ENCODE measurements around the gene SHISA3.

The SHISA3 gene

DNA sequence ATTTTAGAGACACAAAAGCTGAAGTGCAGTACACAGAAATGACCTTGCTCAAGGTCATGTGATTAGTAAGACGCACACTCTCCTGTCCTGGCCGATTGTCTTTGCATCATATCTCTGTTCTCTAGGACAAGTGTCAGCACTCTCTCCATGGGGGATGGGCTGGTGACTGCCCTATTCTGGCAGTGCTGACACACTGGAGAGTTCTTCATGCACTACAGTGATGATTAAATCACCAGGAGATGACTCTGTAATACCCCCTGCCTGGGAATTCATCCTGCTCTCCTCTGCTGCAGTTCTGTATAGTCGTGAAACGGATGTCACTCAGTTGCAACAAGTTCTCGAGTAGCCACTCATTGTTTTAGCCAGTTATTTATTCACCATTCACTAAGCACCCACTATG lies 5.3 kb upstream of the SHISA3 start:
- no peak for DNase-seq (ENCODE audit: low spot score)

DNA sequence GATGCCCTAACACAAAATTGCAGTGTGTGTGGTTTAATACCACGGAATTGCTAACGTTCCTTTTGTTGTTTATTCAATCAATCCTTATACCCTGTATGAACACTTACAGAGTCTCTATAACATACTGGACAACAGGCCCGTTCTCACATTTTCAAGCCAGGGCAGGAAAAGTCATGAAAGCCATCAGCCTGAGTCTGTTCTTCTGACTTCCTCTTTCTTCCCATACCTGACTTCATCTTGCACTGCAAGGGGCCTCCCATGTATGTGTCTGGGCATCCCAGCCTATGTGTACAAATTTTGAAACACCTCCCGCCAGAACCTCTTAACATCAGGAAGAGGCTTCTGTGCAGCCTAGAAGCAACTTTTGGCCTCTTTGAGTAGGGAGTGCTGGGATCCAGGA lies 4.9 kb upstream of the SHISA3 start:
- DNase-seq (ENCODE audit: low spot score) = no peak

DNA sequence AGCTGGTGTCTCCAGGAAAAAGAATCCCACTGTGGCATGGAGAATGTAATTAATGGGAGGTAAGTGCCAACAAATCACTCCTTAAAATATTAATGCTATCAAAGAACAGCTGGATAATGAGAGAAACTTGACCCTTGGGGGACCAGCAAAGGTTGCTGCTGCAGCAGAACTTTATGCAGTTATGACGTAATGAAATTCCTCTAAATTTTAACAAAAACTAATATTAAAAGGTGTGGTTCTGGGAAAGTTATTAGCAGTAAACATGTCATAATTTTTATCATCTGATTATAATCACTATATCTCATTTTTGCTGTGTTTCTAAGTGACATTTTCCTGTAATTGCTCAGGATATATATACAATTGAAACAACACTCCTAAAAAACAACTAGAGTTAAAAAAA lies 1.7 kb upstream of the SHISA3 start:
- DNase-seq (ENCODE audit: low spot score) = no peak

DNA sequence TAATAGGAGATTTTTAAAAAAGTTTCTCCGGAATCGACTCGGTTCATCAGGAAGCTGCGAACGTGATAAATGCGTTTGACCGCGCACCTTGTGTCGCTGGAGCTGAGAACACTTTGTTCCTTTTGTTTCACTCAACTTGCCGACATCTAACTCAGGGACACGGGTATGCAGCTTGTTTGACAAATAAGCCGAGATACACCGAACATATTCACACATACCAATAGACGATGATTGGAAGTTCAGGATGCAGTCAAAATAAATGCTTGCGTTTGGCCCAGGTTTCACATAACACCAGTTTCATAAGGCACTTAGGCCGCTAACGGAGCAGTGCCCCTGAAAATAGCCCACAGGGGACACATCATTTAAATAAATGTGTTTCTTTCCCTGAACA lies 932 bp upstream of the SHISA3 start:
- no peak for DNase-seq (ENCODE audit: low spot score)

DNA sequence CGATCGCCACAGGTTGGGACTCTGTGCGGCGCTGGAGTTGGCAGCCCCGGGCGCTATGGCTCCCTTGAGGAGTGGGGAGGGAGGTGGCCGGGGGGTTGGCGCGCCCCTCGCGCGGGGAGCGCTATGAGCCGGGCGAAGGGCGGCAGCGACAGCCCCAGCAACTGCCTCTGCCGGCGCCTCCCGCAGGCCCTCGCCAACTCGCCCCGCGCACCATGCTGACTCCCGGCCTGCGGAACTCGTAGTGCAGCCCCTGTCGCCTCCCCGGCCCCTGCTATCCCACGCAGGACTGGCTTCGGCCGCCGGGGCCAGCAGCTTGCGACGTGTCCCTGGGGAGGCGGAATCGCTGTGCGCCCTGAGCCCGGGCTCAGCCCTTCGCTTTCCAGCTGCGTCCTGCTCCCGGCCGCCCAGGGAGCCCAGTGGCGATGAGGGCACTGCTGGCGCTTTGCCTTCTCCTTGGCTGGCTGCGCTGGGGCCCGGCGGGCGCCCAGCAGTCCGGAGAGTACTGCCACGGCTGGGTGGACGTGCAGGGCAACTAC lies 415 bp downstream of the SHISA3 start:
- DNase-seq (ENCODE audit: low spot score) = no peak

DNA sequence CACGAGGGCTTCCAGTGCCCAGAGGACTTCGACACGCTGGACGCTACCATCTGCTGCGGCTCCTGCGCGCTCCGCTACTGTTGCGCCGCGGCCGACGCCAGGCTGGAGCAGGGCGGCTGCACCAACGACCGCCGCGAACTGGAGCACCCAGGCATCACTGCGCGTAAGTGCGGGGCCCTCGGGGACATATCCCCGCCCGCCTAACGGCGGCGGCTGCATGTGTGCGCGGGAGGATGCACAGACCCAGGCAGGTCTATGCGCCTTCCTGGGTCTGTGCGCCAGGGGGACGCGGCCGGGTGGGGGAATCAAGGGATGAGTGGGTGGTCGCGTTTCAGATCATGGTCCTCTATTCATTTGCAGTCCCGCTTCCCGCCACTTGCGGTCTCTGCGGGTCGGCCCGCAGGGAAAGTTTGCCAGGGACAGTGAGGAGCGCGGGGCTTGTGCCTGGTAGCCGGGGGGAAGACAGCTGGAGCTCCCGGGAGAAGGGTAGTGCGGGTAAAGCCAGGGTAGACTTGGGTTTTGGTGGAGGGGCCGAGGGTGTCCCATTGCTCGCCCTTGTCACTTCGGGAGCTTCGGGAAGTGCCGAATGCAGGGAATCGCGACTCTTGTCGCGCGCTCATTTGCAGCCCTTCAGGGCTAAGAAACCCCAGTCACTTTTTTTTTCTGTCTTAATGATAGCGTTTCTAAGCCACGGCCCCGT lies 1.0 kb downstream of the SHISA3 start:
- no peak for DNase-seq (ENCODE audit: low spot score)

DNA sequence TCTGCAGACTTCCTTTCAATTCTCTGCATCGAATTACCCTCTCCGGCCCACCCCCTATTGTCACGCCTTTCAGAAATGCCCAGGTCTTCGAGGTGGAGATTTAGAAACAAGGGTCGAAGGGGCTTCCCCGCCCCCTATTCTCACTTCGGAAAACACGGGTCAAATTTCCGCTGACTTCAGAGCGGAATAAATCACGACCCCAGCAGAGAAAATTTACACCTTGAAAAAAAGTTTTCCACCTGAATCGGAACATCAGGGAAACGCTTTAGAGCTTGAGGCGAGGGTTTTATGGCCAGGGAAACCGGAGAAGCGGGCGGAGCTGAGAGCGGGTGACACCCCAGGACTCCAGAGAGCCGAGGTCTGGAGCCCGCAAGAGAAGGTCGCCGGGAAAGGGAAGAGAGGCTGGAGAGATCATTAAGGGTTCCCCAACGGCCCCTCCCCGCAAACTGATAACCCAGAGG lies 1.6 kb downstream of the SHISA3 start:
- no peak for DNase-seq (ENCODE audit: low spot score)

DNA sequence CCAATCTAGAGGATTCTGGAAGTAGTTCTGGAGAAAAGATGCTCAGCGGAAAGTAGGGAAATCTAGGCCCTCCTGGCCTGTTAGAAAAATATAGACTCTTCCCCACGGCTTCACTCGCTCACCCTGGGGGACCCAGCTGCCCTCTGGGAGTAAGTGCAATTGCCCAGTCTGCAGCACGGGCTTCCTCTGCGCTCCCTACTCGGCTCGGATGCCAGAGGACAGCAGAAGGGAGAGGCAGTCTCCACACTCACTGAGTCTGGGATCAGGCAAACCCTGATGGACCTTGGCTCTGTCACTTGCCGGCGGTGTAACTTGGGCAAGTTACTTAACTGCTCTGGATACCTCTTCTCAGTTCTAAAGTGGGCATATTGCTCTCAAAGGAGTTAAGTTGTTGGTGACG lies 2.1 kb downstream of the SHISA3 start:
- DNase-seq (ENCODE audit: low spot score) = no peak

DNA sequence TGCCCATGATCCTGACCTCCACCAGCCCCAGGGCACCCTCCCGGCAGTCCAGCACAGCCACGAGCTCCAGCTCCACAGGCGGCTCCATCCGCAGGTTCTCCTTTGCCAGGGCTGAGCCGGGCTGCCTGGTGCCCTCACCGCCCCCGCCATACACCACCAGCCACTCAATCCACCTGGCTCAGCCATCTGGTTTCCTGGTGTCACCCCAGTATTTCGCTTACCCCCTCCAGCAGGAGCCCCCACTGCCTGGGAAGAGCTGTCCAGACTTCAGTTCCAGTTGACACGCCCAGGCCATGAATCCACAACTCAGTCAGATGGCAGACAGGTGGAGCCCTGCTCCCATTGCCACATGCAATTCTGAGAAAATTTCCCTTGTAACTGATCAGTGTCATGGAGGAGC lies 3.9 kb downstream of the SHISA3 start:
- DNase-seq (ENCODE audit: low spot score) = no peak

DNA sequence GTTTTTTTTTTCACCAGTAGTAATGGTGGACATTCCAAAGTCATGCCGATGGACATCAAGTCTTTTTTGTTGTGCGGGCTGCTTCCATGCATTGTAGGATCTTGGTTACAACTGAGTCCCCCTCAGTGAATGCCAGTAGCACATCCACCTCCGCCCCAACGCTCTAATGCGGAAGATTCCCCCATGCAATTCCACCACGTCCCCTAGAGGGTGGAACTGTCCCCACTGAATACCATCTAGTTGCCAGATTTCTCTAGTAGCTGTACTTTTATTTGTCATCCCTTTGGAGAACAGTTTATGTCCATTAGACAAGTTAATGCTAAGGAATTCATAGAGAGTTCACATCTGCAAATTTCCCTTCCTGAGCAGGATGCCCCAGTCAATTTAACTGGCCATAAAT lies 6.7 kb downstream of the SHISA3 start:
- DNase-seq (ENCODE audit: low spot score) = no peak

DNA sequence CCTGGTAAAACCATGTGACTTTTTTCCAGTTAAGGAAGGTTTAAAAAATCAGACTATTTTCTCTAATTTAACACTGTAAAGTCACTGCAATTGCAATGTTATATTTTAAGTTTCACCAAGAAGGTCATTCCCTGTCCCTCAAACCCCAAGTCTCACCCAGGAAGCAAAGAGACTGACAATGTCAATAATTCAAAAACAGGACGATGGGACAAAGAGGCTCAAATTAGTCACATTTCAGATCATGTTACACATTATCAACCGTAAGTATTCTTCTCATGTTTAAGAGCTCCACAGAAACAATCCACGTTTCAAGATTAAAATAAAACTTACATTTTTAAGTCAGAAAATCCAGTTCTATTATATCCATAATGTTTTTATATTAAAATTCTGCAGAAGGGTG lies 13.2 kb downstream of the SHISA3 start:
- no peak for DNase-seq (ENCODE audit: low spot score)

DNA sequence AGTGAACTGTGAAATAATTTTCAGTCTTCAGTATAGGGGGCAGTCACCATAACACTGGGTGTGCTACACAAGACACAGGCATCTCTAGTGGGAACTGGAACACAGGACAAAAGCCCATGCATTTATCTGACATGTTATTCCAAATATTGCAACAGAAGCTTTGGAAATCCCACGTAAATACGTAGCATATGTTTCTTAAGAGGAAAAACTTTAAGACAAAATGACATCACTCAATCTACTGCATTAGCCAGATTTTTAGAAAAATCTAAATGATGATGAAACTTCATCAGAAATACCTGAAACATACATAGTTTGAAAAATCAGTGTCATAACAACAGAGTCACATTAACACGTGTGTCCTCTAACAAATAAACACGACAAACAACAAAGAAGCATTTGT lies 14.5 kb downstream of the SHISA3 start:
- DNase-seq (ENCODE audit: low spot score) = no peak

DNA sequence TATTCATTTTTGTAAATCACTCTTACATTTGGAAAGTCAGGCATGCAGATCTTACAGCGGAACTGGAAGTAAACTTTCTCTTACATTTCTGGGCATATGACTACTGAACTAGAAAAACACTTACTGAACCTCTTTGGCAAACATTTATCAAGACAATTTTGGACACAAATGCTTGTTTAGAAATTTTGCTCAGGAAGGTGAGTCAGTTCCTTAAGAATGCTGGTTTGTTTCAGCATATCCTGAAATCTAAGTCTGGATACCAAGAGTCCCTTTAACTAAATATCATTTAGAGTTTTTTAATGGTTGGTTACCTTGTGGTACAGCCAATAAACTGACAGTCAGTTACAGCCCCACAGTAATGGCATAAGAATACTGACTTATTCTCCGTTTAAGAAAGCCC lies 15.0 kb downstream of the SHISA3 start:
- no peak for DNase-seq (ENCODE audit: low spot score)

DNA sequence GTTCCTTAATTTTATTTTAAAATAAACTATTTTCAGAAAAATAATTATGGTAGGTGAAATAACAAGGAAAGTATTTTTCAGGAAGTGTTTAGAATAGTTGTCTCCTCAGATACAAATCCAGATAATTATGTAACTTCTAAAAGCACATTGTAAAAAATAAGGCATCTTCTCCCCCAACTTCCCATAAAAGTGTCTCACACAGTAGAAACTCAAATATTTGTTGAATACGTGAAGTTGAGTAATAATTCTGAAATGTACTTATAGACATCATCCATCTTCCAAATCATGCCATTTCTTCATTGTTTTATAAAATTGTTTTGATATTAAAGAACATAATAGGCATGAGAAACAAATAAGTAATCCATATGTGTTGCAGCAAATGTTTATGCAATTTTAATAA lies 18.0 kb downstream of the SHISA3 start:
- DNase-seq (ENCODE audit: low spot score) = no peak

DNA sequence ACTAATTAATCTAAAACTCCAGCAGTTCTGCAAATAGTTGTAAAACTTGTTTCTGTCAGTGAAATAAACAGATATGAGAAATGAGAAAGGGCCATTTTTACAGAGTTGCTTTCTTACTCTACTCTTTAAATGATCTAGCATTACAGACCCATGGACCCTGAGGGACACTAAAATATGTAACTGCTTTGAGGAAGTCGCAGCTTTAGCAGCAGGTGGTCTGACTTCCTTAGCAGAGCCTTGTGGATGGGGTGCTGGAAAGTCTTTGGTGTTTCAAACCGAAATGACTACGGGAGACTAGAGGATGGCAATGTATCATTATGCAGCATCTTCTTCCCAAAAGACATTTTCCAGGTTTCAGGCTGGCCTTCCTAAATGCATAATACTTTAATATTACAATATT lies 18.7 kb downstream of the SHISA3 start:
- no peak for DNase-seq (ENCODE audit: low spot score)

DNA sequence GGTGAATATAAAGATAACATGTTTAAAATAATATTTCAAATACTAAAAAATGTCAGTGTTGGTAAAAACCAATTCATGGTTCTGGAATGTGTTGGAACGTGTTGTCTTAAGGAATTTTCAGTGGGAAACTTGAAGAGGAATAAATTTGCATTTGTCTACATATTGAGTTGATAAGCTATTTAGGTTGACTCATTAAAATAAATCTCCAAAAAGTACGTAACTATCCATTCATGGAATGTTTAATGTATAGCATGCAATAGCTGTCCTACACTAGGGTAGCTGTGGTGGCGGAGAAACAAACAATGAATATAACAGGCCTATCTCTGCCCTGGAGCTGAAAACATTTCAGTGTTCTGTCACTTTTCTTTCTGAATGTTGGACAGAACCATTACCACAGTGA lies 20.3 kb downstream of the SHISA3 start:
- no peak for DNase-seq (ENCODE audit: low spot score)

DNA sequence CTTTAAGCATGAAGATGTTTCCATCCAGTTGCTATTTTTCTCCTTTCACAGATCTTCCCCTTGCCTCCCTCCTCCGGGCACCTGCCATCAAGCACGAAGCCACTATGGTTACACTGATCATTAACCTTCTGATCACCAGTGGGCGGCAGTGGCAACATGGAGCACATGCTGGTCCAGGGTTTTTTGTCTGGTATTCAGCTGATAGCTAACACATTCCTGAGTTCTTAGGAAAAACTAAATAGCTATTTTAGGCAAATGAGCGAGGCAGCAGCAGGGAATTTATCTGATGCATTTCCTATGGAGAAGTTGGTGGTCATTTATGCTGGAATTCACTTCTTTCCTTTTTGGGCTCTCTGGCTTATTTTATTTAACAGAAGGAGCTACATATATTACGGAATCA lies 22.9 kb downstream of the SHISA3 start:
- no peak for DNase-seq (ENCODE audit: low spot score)

DNA sequence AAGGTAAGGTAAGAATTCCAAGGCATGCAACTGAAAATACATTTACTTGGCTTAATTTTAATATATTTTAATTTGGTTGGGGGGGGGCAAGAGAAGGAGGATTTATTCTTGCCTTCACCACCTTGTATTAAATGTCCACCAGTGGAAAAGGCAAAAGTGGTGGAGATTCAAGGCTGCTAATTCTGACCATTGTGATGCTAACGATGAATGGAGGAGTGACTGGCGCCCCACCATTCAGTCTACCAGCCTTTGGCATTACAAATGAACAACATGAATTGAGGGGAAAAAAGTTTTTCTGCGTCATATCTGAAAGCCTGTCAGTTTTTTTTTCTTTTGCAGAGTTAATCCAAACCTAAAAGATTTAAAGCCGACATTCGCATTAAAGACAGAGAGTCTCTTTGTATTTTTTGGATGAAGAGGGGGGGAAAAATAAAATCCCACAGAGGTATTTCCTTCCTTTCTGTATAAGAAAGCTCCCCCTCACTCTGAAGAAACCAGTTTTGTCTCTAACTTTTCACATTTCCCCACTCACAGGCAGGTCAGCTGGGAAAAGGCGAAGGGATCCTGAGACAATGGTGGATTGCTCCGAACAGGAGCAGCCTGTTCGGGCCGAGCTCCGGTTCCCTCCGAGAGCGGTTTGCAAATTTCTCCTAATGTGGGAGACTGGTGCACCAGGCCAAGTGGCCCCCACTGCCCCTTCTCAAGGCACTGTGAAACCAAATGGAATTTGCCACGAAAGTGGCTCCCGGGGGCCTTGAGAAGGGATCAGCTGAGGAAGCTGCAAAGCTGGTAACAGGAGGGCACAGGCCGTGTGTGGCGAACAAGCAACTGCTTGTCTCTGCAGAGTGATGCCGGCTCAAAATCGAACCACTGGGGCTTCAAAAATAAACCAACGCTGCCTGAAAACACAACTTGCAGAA lies 28.1 kb downstream of the SHISA3 start:
- DNase-seq (ENCODE audit: low spot score) = no peak

DNA sequence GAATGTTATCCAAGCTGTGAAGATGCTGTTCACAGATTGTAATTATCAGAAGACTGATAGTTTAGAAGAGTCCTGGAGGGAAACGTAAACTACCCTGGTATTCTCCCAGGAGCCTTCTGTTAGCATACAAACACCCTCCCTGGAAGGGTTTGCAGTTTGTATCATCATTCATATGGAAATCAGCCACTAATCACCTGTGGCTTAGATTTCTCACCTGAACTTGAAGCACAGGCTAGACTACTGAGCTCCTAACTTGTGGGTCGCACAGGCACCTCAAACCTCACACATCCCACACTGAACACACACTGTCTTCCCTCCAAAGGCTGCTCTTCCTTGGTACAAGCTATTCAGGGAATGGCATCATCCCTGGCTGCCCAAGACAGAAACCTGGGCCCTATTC lies 30.7 kb downstream of the SHISA3 start:
- DNase-seq (ENCODE audit: low spot score) = no peak

DNA sequence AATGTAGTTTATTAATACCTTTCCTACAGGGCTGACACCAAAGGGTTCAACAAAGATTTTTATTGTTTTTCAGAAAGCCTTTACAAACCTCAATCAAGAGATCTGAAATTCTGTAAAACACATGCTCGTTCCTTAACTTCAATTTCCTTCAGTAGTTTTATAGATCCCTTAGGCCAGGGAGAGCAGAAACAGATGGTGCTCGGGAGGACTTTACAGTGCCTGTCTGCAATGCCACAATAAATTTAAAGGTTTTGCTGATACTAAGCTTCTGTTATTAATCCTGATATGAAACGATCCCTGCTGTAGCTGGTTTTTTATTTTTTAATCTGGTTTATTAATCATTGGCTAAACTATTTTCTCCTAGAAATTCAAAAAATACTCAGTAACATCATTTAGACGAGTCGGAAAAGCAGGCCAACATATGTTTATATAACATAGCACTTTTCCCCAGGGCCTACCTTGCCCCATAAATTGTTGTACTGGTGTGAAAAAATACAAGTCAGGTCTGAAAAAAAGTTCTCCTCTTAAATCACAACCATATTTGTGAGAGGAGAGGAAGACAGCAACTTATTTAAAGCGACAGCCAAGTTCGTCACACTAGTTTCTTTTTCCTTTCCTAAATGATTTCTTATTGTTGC lies 39.8 kb downstream of the SHISA3 start:
- DNase-seq (ENCODE audit: low spot score) = no peak

DNA sequence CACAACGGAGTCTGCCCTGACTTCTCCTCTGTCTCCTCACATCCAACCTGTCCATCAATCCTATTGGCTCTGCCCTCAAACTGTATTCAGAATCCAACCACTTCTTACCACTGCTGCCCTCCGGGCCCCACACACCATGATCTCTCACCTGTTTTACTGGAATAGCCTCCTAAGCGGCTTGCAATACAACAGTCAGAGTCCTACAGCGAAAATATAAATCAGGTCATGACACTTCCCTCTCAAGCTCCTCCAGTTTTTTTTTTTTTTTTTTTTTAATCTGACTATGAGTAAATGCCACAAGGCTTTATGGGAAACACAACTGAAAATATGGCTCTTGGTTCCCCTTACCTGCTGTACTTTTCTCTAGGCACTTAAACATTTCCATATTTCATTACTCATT lies 42.8 kb downstream of the SHISA3 start:
- no peak for DNase-seq (ENCODE audit: low spot score)

DNA sequence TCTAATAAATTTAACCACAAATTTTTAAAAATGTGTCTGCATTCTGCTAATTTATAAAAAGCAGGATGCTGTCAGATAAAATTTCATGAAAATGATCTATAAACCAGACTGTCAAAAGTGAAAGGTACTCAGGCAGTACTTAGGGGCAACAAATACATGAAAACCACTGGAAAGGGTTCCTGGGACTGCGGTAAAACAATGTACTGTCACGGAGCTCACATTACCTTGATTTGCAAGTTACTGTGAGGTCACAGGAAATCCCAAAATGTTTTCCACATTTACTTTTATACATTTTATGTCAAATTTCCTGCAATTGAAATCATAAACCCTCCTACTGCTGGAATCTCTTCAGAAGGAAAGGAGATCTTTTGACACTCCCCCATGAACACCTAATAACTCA lies 45.3 kb downstream of the SHISA3 start:
- no peak for DNase-seq (ENCODE audit: low spot score)

DNA sequence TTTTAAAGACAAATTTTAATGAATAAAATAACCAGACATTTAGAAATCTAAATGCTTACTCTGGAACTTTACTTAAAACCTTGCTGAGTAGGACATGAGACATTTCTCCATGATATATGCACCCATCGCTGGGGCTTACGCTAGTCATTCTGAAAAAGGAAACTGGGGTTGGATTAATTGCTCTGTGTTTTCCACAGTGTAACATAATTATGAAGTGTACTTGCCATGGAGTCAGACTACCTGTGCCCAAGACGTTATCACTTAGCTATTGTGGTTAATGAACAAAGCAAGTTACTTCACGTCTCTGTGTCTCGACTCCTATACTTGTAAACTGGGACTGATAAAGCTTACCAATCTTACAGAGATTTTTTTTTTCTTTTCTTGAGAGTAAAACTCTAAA lies 47.8 kb downstream of the SHISA3 start:
- no peak for DNase-seq (ENCODE audit: low spot score)

Measured in putamen (tissue), 1 donor.